WTC11 (cell line): ENCODE data around the gene FARP2. TPM values are rescaled to one million over a fixed set of nuclear protein-coding genes. Genes with fewer than 3 reads are reported as not detected.
"Not testable (repeated sequence)": the region's sequence is repeated elsewhere in the genome, so short reads cannot be mapped to it uniquely, and the experiment has no call there.

Source experiments
- ATAC-seq: fragments of 200-7000 bp; cut with Tn5 transposase; 2 replicates; pipeline ENCODE4 v1.10.0; 2021; ENCODE audit warnings: mild to moderate bottlenecking, moderate library complexity
- CTCF ChIA-PET: fragments of 300-600 bp; sonication (Branson Sonifier 250); formaldehyde crosslinking; loops from one replicate; lab custom pipeline; 2021; ENCODE audit warnings: antibody characterized with exemption; lab: Charles Lee
- POLR2A ChIA-PET: fragments of 350-600 bp; sonication (Branson Sonifier 250); formaldehyde crosslinking; loops from one replicate; lab custom pipeline; 2021; ENCODE audit warnings: antibody characterized with exemption; lab: Charles Lee
- DNase-seq: peaks from one replicate; pipeline ENCODE4 v3.0.0; 2021; ENCODE audit warnings: low spot score
- H3K27ac Mint-ChIP-seq: 2 replicates; pipeline ENCODE4 v1.8.0; 2021; ENCODE audit warnings: mixed read lengths
- H3K27me3 Mint-ChIP-seq: 2 replicates; pipeline ENCODE4 v1.8.0; 2021; ENCODE audit warnings: low read depth, mild to moderate bottlenecking, moderate library complexity, mixed read lengths
- H3K36me3 Mint-ChIP-seq: 2 replicates; pipeline ENCODE4 v1.8.0; 2021; ENCODE audit warnings: mixed read lengths
- H3K4me1 Mint-ChIP-seq: 2 replicates; pipeline ENCODE4 v1.8.0; 2022; ENCODE audit warnings: mixed read lengths
- H3K4me3 Mint-ChIP-seq: 2 replicates; pipeline ENCODE4 v1.8.0; 2021; ENCODE audit warnings: mild to moderate bottlenecking, moderate library complexity, mixed read lengths
- H3K9me3 Mint-ChIP-seq: 2 replicates; pipeline ENCODE4 v1.8.0; 2021; ENCODE audit warnings: mixed read lengths
- AFF4 ChIP-seq: sonication (generic); formaldehyde crosslinking; IDR thresholded peaks from 2 replicates; pipeline ENCODE4 v1.8.1; 2023; ENCODE audit warnings: mild to moderate bottlenecking, missing genetic modification reagents, borderline replicate concordance
- ATF3 ChIP-seq: sonication (generic); formaldehyde crosslinking; conservative IDR thresholded peaks from 2 replicates; pipeline ENCODE4 v1.8.1; 2022; ENCODE audit warnings: mild to moderate bottlenecking, missing genetic modification reagents
- CREB1 ChIP-seq: sonication (generic); formaldehyde crosslinking; IDR thresholded peaks from 2 replicates; pipeline ENCODE4 v1.8.0; 2023; ENCODE audit warnings: mild to moderate bottlenecking, missing genetic modification reagents
- ETV6 ChIP-seq: sonication (generic); formaldehyde crosslinking; IDR thresholded peaks from 2 replicates; pipeline ENCODE4 v1.8.1; 2022; ENCODE audit warnings: mild to moderate bottlenecking, missing genetic modification reagents
- GRHL2 ChIP-seq: fragments of 250-450 bp; sonication (Bioruptor Pico); IDR thresholded peaks from 2 replicates; pipeline ENCODE4 v1.8.0; 2022; ENCODE audit warnings: mild to moderate bottlenecking, moderate library complexity; ENCODE audit not compliant: insufficient replicate concordance, severe bottlenecking
- IRF2 ChIP-seq: sonication (generic); formaldehyde crosslinking; IDR thresholded peaks from 2 replicates; pipeline ENCODE4 v1.8.0; 2022; ENCODE audit warnings: low read depth, missing genetic modification reagents, borderline replicate concordance
- KAT7 ChIP-seq: sonication (generic); formaldehyde crosslinking; IDR thresholded peaks from 2 replicates; pipeline ENCODE4 v1.8.1; 2023; ENCODE audit warnings: missing genetic modification reagents, mild to moderate bottlenecking, borderline replicate concordance
- MYBL2 ChIP-seq: sonication (generic); formaldehyde crosslinking; IDR thresholded peaks from 2 replicates; pipeline ENCODE4 v1.8.1; 2023; ENCODE audit warnings: mild to moderate bottlenecking, moderate library complexity, missing genetic modification reagents
- NFYB ChIP-seq: sonication (generic); formaldehyde crosslinking; conservative IDR thresholded peaks from 2 replicates; pipeline ENCODE4 v1.8.0; 2022; ENCODE audit warnings: low read depth, missing genetic modification reagents
- NR3C1 ChIP-seq: sonication (generic); formaldehyde crosslinking; conservative IDR thresholded peaks from 2 replicates; pipeline ENCODE4 v1.8.1; 2023; ENCODE audit warnings: low read depth, mild to moderate bottlenecking, missing genetic modification reagents
- PRDM15 ChIP-seq: sonication (generic); formaldehyde crosslinking; IDR thresholded peaks from 2 replicates; pipeline ENCODE4 v1.8.0; 2022; ENCODE audit warnings: missing genetic modification reagents
- TP53 ChIP-seq: sonication (generic); formaldehyde crosslinking; IDR thresholded peaks from 2 replicates; pipeline ENCODE4 v1.8.1; 2023; ENCODE audit warnings: mild to moderate bottlenecking, missing genetic modification reagents
- ZNF121 ChIP-seq: sonication (generic); formaldehyde crosslinking; IDR thresholded peaks from 2 replicates; pipeline ENCODE4 v1.8.0; 2023; ENCODE audit warnings: missing genetic modification reagents
- ZNF263 ChIP-seq: sonication (generic); formaldehyde crosslinking; IDR thresholded peaks from 2 replicates; pipeline ENCODE4 v1.8.1; 2022; ENCODE audit warnings: low read depth, mild to moderate bottlenecking, moderate library complexity, missing genetic modification reagents
- ZNF416 ChIP-seq: fragments of 250-450 bp; sonication (Bioruptor Pico); IDR thresholded peaks from 2 replicates; pipeline ENCODE4 v1.9.0; 2021; ENCODE audit warnings: mild to moderate bottlenecking, inconsistent platforms
- ZNF423 ChIP-seq: fragments of 250-450 bp; sonication (Bioruptor Pico); IDR thresholded peaks from 2 replicates; pipeline ENCODE4 v2.1.2; 2022; ENCODE audit warnings: mild to moderate bottlenecking, moderate library complexity
- total RNA-seq: library from RNA; stranded (reverse); gene quantifications from 3 replicates; pipeline ENCODE4 v1.2.3, GENCODE V29; 2021

The FARP2 gene
- total RNA-seq, 1 experiment from 2014 or later = 37.8 TPM

- Mint-ChIP-seq H3K4me1 (peaks cover 65% of the 10 kb centered on the region), H3K27me3 (no peaks in the 10 kb centered on the region), H3K27ac (peak overlapping the region; percentile 61; the same call in 1 of the 2 replicates), H3K36me3 (peaks cover 13% of the 10 kb centered on the region), H3K9me3 (no peaks in the 10 kb centered on the region), H3K4me3 (peak overlapping the region; percentile 99)
- ChIA-PET CTCF (no interaction called here), POLR2A (no interaction called here)
- ATAC-seq = no peak
- no peak for DNase-seq
- no peak for TF ChIP-seq CREB1 (CRISPR knock-in tag)
- no peak for TF ChIP-seq MYBL2 (CRISPR knock-in tag)
- TF ChIP-seq NFYB = no peak
- no peak for TF ChIP-seq PRDM15 (CRISPR knock-in tag)
- no peak for TF ChIP-seq ETV6 (CRISPR knock-in tag)
- no peak for TF ChIP-seq ZNF423 (CRISPR knock-in tag)
- TF ChIP-seq NR3C1 (CRISPR knock-in tag) = no peak
- TF ChIP-seq KAT7 = no peak
- TF ChIP-seq, all 79 proteins: peak for 0
Measured at GRCh38 chr2:241317391-241317790, 38.7 kb upstream of the FARP2 start.

GRCh38 chr2:241318830-241319229, 37.3 kb upstream of the FARP2 start:
- CTCF ChIA-PET, ATAC-seq, H3K9me3 Mint-ChIP-seq, H3K27me3 Mint-ChIP-seq, DNase-seq: not testable (repeated sequence)
- H3K36me3 Mint-ChIP-seq = peaks cover 17% of the 10 kb centered on the region
- peak overlapping the region; percentile 57 for H3K27ac Mint-ChIP-seq
- H3K4me3 Mint-ChIP-seq = peak overlapping the region; percentile 99
- H3K4me1 Mint-ChIP-seq = peaks cover 56% of the 10 kb centered on the region
- POLR2A ChIA-PET = interaction anchor here (0.6 kb wide), 1 partner anchor 103 kb away, joined by 3 read pairs; no protein-coding TSS in a partner anchor

- CTCF ChIA-PET = no interaction called here
- TF ChIP-seq ZNF263 (CRISPR knock-in tag) = no peak
- no peak for TF ChIP-seq TP53 (CRISPR knock-in tag)
- TF ChIP-seq ZNF416 (CRISPR knock-in tag) = no peak
- no peak for TF ChIP-seq AFF4 (CRISPR knock-in tag)
- peak; percentile 67; the same call in 1 of the 2 replicates for TF ChIP-seq ZNF121 (CRISPR knock-in tag)
- no peak for TF ChIP-seq CREB1 (CRISPR knock-in tag)
- no peak for TF ChIP-seq IRF2
- no peak for TF ChIP-seq ATF3 (CRISPR knock-in tag)
- TF ChIP-seq GRHL2 (CRISPR knock-in tag) = no peak
- peak overlapping the region; percentile 68 for H3K27ac Mint-ChIP-seq
Measured at GRCh38 chr2:241320394-241320793, 35.7 kb upstream of the FARP2 start.

More at GRCh38 chr2:241320394-241320793, 35.7 kb upstream of the FARP2 start:
- H3K9me3 Mint-ChIP-seq = no peaks in the 10 kb centered on the region
- H3K4me3 Mint-ChIP-seq = peak overlapping the region; percentile 27
- H3K4me1 Mint-ChIP-seq = peaks cover 57% of the 10 kb centered on the region
- POLR2A ChIA-PET = no interaction called here
- no peaks in the 10 kb centered on the region for H3K27me3 Mint-ChIP-seq
- ATAC-seq = no peak
- H3K36me3 Mint-ChIP-seq = peaks cover 28% of the 10 kb centered on the region
- no peak for DNase-seq
